GM12874 (cell line): Measurements from ENCODE around the gene NINJ1.

Source experiments
- TF ChIP-seq, protein P1 (sequence below): IDR thresholded peaks from 2 replicates; pipeline ENCODE4 v1.5.1; 2011; ENCODE audit warnings: low read depth, mild to moderate bottlenecking, control low read depth, low read length, moderate library complexity; ENCODE audit not compliant: insufficient read depth

NINJ1 gene

DNA sequence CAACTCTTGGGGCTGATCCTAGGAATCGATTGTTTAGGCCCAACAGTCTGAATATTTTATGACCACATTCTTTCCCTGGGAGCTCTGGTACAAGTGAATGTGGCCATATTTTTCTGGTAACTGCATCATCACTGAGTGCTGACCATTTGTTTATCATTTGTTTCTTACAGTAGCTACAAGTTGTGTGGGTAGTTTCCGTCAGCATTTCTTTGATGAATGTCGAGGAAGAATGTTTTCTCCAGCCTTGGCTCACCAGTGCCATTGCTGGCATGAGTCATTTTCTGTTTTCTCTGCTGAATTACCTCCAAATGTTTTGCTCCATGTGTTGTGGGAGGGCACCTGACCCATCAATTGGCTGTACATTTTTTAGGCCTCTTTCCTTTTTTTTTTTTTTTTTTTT is 52.1 kb downstream of the NINJ1 start:
- TF ChIP-seq, protein P1, sequence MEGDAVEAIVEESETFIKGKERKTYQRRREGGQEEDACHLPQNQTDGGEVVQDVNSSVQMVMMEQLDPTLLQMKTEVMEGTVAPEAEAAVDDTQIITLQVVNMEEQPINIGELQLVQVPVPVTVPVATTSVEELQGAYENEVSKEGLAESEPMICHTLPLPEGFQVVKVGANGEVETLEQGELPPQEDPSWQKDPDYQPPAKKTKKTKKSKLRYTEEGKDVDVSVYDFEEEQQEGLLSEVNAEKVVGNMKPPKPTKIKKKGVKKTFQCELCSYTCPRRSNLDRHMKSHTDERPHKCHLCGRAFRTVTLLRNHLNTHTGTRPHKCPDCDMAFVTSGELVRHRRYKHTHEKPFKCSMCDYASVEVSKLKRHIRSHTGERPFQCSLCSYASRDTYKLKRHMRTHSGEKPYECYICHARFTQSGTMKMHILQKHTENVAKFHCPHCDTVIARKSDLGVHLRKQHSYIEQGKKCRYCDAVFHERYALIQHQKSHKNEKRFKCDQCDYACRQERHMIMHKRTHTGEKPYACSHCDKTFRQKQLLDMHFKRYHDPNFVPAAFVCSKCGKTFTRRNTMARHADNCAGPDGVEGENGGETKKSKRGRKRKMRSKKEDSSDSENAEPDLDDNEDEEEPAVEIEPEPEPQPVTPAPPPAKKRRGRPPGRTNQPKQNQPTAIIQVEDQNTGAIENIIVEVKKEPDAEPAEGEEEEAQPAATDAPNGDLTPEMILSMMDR: no peak

DNA sequence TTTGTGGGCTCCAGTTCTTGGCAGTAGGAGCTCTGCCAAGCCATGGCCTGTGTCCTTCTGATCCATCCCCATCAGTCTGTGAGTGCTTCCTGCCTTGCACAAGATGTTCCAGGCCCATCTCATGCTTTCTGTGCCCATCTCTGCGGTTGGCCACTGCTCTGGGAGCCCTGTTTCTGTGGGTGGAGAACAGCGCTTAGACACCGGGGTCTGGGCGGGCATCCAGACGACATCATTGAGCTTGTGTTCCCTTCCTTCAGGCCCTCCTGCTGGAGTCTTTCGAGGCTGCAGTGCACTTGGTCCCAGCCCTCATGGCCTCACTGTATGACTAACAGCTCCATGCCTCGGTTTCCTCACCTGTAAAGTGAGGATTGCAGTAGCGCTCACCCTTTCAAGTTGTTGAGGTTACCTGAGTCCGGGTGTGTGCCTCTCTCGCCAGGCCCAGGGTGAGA is 52.9 kb downstream of the NINJ1 start:
- TF ChIP-seq, protein P1: no peak

DNA sequence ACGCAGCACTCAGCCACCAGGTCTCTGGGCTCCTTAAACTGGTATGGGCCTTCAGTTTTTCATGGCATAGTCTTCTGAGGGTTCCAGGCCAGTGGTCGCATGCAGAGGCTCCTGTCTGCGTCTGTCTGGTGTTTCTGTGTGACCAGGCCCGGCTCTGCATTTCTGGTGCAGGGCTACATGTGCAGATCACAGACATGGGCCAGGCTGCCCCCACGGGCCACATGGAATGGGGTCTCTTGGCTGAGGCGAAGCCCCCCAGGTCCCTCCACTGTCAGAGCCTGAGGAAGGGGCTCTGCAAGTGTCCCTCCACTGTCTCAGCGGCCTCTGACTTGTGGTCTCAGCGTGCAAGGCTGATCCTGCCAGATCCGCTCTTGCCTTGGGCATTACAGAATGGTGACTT is 53.6 kb downstream of the NINJ1 start:
- TF ChIP-seq, protein P1: no peak

DNA sequence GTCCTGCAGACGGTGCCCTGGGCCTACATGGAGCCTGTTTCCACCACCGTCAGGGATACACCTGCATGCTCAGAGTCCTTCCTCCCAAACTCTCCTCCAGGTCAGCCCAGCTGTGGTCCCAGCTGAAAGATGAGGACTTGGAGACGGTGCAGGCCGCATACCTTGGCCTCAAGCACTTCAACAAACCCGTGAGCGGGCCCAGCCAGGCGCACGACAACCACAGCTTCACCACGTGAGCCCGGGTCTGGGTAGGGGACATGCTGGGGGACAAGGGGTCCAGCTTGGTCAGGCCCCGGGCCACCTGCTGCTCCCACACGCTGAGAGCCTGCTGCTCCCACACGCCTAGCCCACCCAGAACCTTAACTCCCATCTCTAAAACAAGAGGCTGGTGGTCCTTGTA is 54.7 kb downstream of the NINJ1 start:
- TF ChIP-seq, protein P1: no peak

DNA sequence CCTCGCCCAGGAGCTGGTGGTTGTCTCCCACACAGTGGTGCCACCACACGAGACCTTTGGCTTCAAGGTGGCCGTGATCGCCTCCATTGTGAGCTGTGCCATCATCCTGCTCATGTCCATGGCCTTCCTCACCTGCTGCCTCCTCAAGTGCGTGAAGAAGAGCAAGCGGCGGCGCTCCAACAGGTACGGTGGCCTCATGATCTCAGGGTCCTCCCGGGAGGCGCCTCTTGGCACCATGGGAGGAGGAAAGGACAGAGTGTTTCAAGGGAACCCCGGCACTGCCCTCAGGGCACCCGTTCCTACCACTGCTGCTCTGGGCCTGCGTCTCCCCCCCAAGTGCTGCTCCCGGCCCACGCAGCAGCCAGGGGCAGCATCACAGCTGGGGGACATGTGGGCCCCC is 56.2 kb downstream of the NINJ1 start:
- TF ChIP-seq, protein P1: no peak

DNA sequence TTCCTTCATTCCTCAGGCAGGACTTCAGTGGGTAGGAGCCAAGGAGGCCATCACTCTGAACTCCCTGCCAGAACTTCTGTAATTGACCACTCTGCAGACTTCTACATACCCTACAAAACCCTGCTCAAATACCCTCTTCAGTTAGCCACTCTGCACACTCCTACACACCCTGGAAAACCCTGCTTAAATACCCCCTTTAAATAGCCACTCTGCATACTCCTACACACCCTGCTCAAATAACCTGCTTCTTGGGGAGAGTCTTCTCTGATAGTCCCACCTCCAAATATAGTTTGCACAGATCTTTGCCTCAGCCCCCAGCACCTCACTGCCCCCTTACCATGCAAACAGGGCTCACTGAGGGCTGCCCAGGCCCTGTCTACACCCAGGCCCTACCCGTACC is 56.7 kb downstream of the NINJ1 start:
- TF ChIP-seq, protein P1: no peak

DNA sequence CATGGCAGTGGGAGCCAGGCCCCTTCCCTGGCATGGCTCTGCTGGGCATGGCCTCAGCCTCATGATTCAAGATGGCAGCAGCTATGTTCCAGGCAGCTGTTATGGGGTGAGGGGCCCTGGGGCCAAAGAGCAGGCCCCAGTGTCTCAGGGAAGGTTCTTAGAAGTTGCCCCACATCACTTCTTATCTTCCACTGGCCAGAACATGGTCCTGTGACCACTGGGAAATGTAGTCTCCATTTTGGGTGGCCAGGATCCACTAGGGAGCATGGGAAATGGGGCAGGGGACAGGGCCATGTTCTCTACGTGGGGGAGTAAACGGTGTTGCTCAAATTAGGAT is 57.3 kb downstream of the NINJ1 start:
- TF ChIP-seq, protein P1: no peak

DNA sequence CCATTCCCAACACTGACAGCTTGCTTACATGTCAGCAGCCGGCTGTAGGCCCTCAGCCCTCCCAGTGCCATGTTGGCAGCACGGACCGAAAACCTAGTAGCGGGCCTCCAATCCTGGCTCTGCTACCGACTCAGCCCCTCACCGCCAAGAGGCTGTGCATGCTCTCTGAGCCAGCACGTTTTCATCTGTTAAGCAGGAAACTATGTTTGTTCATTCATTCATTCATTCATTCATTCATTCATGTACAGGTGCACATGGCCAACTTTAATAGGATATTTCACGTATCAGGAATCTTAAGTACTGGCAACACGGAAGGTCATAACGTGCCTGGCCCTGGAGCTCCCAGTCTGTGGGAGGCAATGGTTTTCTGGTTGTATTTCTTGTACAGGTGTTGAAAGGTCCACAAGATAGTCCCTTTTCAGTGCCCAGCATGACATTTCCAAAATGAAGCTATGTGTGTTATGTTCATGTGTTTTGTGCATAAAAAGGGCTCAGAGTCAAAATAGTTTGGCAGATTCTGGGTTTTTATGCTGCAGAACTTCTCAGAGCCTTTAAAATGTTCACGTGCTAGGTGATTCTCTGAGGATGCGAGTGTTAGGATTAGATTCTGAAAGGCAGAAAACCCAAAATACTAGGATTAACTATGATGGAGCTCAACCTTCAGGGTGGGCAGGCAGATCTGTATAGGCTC is 57.8 kb downstream of the NINJ1 start:
- TF ChIP-seq, protein P1: no peak
